BE2C (cell line): ENCODE results near the gene TEKTIP1.
A peak's percentile ranks its signal among the peaks of the same experiment; 100 is the strongest.

Experiments used
- DNase-seq: peaks from one replicate; pipeline ENCODE4 v3.0.0-alpha.2; 2020
- H3K27me3 ChIP-seq: fragments of 250-450 bp; sonication (Bioruptor Pico); 2 replicates; pipeline ENCODE4 v1.5.1; 2020; ENCODE audit warnings: mild to moderate bottlenecking
- H3K36me3 ChIP-seq: fragments of 250-450 bp; sonication (Bioruptor Pico); 2 replicates; pipeline ENCODE4 v1.5.1; 2020; ENCODE audit warnings: mild to moderate bottlenecking
- H3K4me1 ChIP-seq: fragments of 250-450 bp; sonication (Bioruptor Pico); 2 replicates; pipeline ENCODE4 v1.5.1; 2020
- H3K4me3 ChIP-seq: 2 replicates; pipeline ENCODE4 v1.5.1; 2011; ENCODE audit warnings: low read depth, low read length
- H3K9me3 ChIP-seq: fragments of 250-450 bp; sonication (Bioruptor Pico); 2 replicates; pipeline ENCODE4 v1.5.1; 2020
- CTCF ChIP-seq: IDR thresholded peaks from 2 replicates; pipeline ENCODE4 v1.5.1; 2012; ENCODE audit warnings: mild to moderate bottlenecking, low read depth, low read length

Gene TEKTIP1

GRCh38 chr19:3537438-3538240, 1.3 kb upstream of the TEKTIP1 start:
- no peak for TF ChIP-seq CTCF
- Histone ChIP-seq H3K27me3 (no peaks in the 10 kb centered on the region), H3K4me3 (no peak overlapping the region), H3K36me3 (peaks cover 24% of the 10 kb centered on the region), H3K9me3 (no peaks in the 10 kb centered on the region), H3K4me1 (no peaks in the 10 kb centered on the region)
- no peak for DNase-seq

GRCh38 chr19:3538258-3538929, 580 bp upstream of the TEKTIP1 start:
- Histone ChIP-seq H3K4me1 (no peaks in the 10 kb centered on the region), H3K36me3 (peaks cover 18% of the 10 kb centered on the region), H3K27me3 (no peaks in the 10 kb centered on the region), H3K9me3 (no peaks in the 10 kb centered on the region), H3K4me3 (no peak overlapping the region)
- DNase-seq: no peak
- no peak for TF ChIP-seq CTCF

- Histone ChIP-seq H3K4me3 (no peak overlapping the region), H3K4me1 (no peaks in the 10 kb centered on the region), H3K9me3 (no peaks in the 10 kb centered on the region), H3K36me3 (peaks cover 10% of the 10 kb centered on the region), H3K27me3 (no peaks in the 10 kb centered on the region)
- no peak for TF ChIP-seq CTCF
- no peak for DNase-seq
Measured at GRCh38 chr19:3539756-3540118, 763 bp downstream of the TEKTIP1 start.

GRCh38 chr19:3543150-3544057, 4.4 kb downstream of the TEKTIP1 start:
- Histone ChIP-seq H3K9me3 (no peaks in the 10 kb centered on the region), H3K4me3 (no peak overlapping the region), H3K4me1 (no peaks in the 10 kb centered on the region), H3K36me3 (peaks cover 14% of the 10 kb centered on the region), H3K27me3 (no peaks in the 10 kb centered on the region)
- no peak for TF ChIP-seq CTCF
- DNase-seq: peak; percentile 73

GRCh38 chr19:3544058-3544376, 5.0 kb downstream of the TEKTIP1 start:
- DNase-seq: no peak
- H3K4me3 ChIP-seq: no peak overlapping the region
- no peaks in the 10 kb centered on the region for H3K27me3 ChIP-seq
- TF ChIP-seq CTCF: no peak
- H3K9me3 ChIP-seq: no peaks in the 10 kb centered on the region
- H3K4me1 ChIP-seq: no peaks in the 10 kb centered on the region
- peaks cover 14% of the 10 kb centered on the region for H3K36me3 ChIP-seq
